ENCODE data around the gene ELMOD2. TPM values are rescaled to one million over a fixed set of nuclear protein-coding genes. Genes with fewer than 3 reads are reported as not detected.

Gene ELMOD2
- polyA plus RNA-seq, 1 donor: 17.2 TPM

GRCh38 chr4:140584439-140584838, 60.5 kb downstream of the ELMOD2 start:
- DNase-seq: no peak

- no peak for DNase-seq
Observed at GRCh38 chr4:140595065-140595464, 71.1 kb downstream of the ELMOD2 start.

GRCh38 chr4:140600408-140600807, 76.4 kb downstream of the ELMOD2 start:
- DNase-seq: no peak

GRCh38 chr4:140602714-140603113, 78.7 kb downstream of the ELMOD2 start:
- no peak for DNase-seq

DNA sequence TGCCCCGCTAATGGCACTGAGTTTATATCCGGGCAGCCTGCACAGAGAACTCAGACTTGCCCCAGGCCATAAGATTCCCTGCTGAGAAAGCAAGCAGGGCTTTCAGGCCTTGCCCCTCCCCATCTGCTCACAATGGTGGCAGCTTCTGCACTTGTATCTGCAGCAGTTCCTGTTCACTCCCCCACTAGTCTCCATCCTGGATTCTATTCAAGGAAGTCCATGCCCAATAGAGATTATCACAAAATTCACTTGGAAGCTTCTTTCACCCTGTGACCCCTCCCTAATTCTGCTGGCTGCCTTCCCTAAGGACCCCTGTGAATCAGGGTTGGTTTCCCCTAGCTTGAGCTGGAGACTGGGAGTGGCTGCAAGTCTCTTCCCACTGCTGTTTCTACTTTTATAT, 79.3 kb downstream of the ELMOD2 start:
- no peak for DNase-seq

Other genes starting within 250 kb of the ELMOD2 start
- 34.1 TPM for gene SCOC, start 150.5 kb upstream of the ELMOD2 start, polyA plus RNA-seq (ENCODE audit: insufficient read length)
- 2.2 TPM for gene CLGN, start 96.5 kb upstream of the ELMOD2 start, polyA plus RNA-seq (ENCODE audit: insufficient read length)
- not detected for gene MGAT4D, start 25.9 kb upstream of the ELMOD2 start, polyA plus RNA-seq (ENCODE audit: insufficient read length)
- gene UCP1, start 44.8 kb downstream of the ELMOD2 start, polyA plus RNA-seq (ENCODE audit: insufficient read length): not detected
- gene TBC1D9, start 232.2 kb downstream of the ELMOD2 start, polyA plus RNA-seq (ENCODE audit: insufficient read length): 15.8 TPM